Right lung (tissue), 10 donors: ENCODE measurements around the gene FOXA1. TPM values are rescaled to one million over a fixed set of nuclear protein-coding genes. Genes with fewer than 3 reads are reported as not detected.

Experiments
- DNase-seq, 2 donors: peaks; one replicate each; pipeline ENCODE4 v3.0.0-alpha.2; 2013
- long read RNA-seq, 8 donors: transcript quantifications; one replicate each; lab custom pipeline, GENCODE V29; 2026
- polyA plus RNA-seq, 5 donors: library from polyadenylated mRNA; unstranded; fragments of 120-200 nt; gene quantifications; one replicate each; pipeline versions ENCODE4 v1.2.1 to v1.2.3, GENCODE V29; 2013; ENCODE audit warnings: inconsistent platforms in 1 of 5, low replicate concordance in 1 of 5; ENCODE audit not compliant: insufficient read length in 5 of 5, insufficient read depth in 1 of 5

FOXA1 gene
- polyA plus RNA-seq, result 10 to 100 TPM; 39.6 to 55.6 (median 45.5) TPM
- long read RNA-seq, donor 1, transcript FOXA1-201 (2 exons, 2,862 nt), result major isoform, 35 of 36 reads
- long read RNA-seq, donor 1, partial matches to known transcripts, result 0 of 36 reads
- long read RNA-seq, donor 1, other reads (novel, unspliced or antisense), result 0 of 36 reads
- long read RNA-seq, donor 2, transcript FOXA1-201 (2 exons, 2,862 nt), result major isoform, 9 of 10 reads
- long read RNA-seq, donor 2, partial matches to known transcripts, result 0 of 10 reads
- long read RNA-seq, donor 2, other reads (novel, unspliced or antisense), result 0 of 10 reads
- long read RNA-seq, donor 3, transcript FOXA1-201 (2 exons, 2,862 nt), result major isoform, 16 of 16 reads
- long read RNA-seq, donor 3, partial matches to known transcripts, result 0 of 16 reads
- long read RNA-seq, donor 3, other reads (novel, unspliced or antisense), result 0 of 16 reads
- long read RNA-seq, donor 4, transcript FOXA1-201 (2 exons, 2,862 nt), result major isoform, 16 of 16 reads
- long read RNA-seq, donor 4, partial matches to known transcripts, result 0 of 16 reads
- long read RNA-seq, donor 4, other reads (novel, unspliced or antisense), result 0 of 16 reads
- long read RNA-seq, donor 5, transcript FOXA1-201 (2 exons, 2,862 nt), result major isoform, 28 of 28 reads
- long read RNA-seq, donor 5, partial matches to known transcripts, result 0 of 28 reads
- long read RNA-seq, donor 5, other reads (novel, unspliced or antisense), result 0 of 28 reads
- long read RNA-seq, donor 6, transcript FOXA1-201 (2 exons, 2,862 nt), result major isoform, 24 of 26 reads
- long read RNA-seq, donor 6, partial matches to known transcripts, result 0 of 26 reads
- long read RNA-seq, donor 6, other reads (novel, unspliced or antisense), result 0 of 26 reads
- long read RNA-seq, donor 7, transcript FOXA1-201 (2 exons, 2,862 nt), result major isoform, 19 of 19 reads
- long read RNA-seq, donor 7, partial matches to known transcripts, result 0 of 19 reads
- long read RNA-seq, donor 7, other reads (novel, unspliced or antisense), result 0 of 19 reads
- long read RNA-seq, donor 8, transcript FOXA1-201 (2 exons, 2,862 nt), result major isoform, 6 of 7 reads
- long read RNA-seq, donor 8, partial matches to known transcripts, result 0 of 7 reads
- long read RNA-seq, donor 8, other reads (novel, unspliced or antisense), result 0 of 7 reads

- peak; percentile 57 to 63 for DNase-seq
Observed at GRCh38 chr14:37594971-37595808, at the start of gene FOXA1, which contains the start of gene TTC6. FOXA1 (minus strand) TSS chr14:37595249; CDS start chr14:37594972, 277 bp downstream. TTC6 (plus strand) TSS chr14:37595629; CDS start chr14:37622065, 26,436 bp downstream.

- no peak for DNase-seq
Observed at GRCh38 chr14:37643701-37644100, 48.7 kb upstream of the FOXA1 start.

- no peak for DNase-seq
Observed at GRCh38 chr14:37642125-37642524, 47.1 kb upstream of the FOXA1 start.

- DNase-seq, result no peak
Observed at GRCh38 chr14:37641117-37641516, 46.1 kb upstream of the FOXA1 start.

- DNase-seq, result no peak
Observed at GRCh38 chr14:37638599-37638998, 43.5 kb upstream of the FOXA1 start.

GRCh38 chr14:37637341-37637740, 42.3 kb upstream of the FOXA1 start:
- DNase-seq, result no peak

GRCh38 chr14:37625597-37626595, 30.8 kb upstream of the FOXA1 start:
- DNase-seq, result no peak

GRCh38 chr14:37623971-37624370, 28.9 kb upstream of the FOXA1 start:
- DNase-seq, result no peak

- DNase-seq, result no peak
Observed at GRCh38 chr14:37623426-37623951, 28.4 kb upstream of the FOXA1 start.

- DNase-seq, result peak in 1 of 2 donors; percentile 25
Observed at GRCh38 chr14:37622231-37622923, 27.3 kb upstream of the FOXA1 start.

GRCh38 chr14:37620856-37621255, 25.8 kb upstream of the FOXA1 start:
- DNase-seq, result no peak

GRCh38 chr14:37618498-37619028, 23.5 kb upstream of the FOXA1 start:
- no peak for DNase-seq

- no peak for DNase-seq
Observed at GRCh38 chr14:37617864-37618365, 22.9 kb upstream of the FOXA1 start.

- DNase-seq, result no peak
Observed at GRCh38 chr14:37616853-37617252, 21.8 kb upstream of the FOXA1 start.

- DNase-seq, result no peak
Observed at GRCh38 chr14:37615582-37616289, 20.7 kb upstream of the FOXA1 start.

GRCh38 chr14:37610945-37611523, 16.0 kb upstream of the FOXA1 start:
- no peak for DNase-seq

- no peak for DNase-seq
Observed at GRCh38 chr14:37608649-37609048, 13.6 kb upstream of the FOXA1 start.
